ENCODE measurements around the gene PRPF19. TPM values are rescaled to one million over a fixed set of nuclear protein-coding genes. Genes with fewer than 3 reads are reported as not detected.
"Not testable (repeated sequence)": the region's sequence is repeated elsewhere in the genome, so short reads cannot be mapped to it uniquely, and the experiment has no call there.

PRPF19 gene
- total RNA-seq, 1 experiment from 2014 or later = 116 TPM

DNA sequence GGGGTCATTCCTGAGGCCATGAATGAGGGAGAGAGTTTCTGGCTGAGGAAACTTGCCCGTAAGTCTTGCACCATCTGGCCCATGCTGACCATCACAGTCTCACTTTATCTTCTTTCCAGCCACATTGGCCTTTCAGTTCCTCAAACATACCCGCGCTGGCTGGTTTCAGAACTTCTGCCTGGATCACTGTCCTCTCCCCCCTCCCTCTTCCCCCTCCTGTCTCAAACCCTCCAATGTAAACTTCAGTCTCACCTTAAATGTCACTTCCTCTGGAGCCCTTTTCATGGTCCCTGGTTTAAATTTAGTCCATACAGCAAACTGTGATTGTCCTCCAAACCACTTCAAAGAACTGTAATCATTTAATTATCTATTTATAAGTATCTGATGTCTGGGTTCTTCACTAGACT, 3.9 kb upstream of the PRPF19 start:
- ChIA-PET CTCF (no interaction called here), POLR2A (no interaction called here)
- TF ChIP-seq OVOL2 (CRISPR knock-in tag; IDR thresholded peaks at IDR 0.05; ENCODE audit: borderline replicate concordance) (no peak), SOX15 (CRISPR knock-in tag; IDR thresholded peaks at IDR 0.05) (no peak), GTF2I (CRISPR knock-in tag; conservative IDR thresholded peaks at IDR 0.05) (no peak), CREB1 (CRISPR knock-in tag; IDR thresholded peaks at IDR 0.05) (no peak), TCF7 (CRISPR knock-in tag; IDR thresholded peaks at IDR 0.05; ENCODE audit: low read depth) (no peak), ATF1 (CRISPR knock-in tag; IDR thresholded peaks at IDR 0.05) (no peak)
- TF ChIP-seq, protein P1, sequence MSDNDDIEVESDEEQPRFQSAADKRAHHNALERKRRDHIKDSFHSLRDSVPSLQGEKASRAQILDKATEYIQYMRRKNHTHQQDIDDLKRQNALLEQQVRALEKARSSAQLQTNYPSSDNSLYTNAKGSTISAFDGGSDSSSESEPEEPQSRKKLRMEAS (CRISPR knock-in tag; IDR thresholded peaks at IDR 0.05) = no peak
- TF ChIP-seq, protein P2, sequence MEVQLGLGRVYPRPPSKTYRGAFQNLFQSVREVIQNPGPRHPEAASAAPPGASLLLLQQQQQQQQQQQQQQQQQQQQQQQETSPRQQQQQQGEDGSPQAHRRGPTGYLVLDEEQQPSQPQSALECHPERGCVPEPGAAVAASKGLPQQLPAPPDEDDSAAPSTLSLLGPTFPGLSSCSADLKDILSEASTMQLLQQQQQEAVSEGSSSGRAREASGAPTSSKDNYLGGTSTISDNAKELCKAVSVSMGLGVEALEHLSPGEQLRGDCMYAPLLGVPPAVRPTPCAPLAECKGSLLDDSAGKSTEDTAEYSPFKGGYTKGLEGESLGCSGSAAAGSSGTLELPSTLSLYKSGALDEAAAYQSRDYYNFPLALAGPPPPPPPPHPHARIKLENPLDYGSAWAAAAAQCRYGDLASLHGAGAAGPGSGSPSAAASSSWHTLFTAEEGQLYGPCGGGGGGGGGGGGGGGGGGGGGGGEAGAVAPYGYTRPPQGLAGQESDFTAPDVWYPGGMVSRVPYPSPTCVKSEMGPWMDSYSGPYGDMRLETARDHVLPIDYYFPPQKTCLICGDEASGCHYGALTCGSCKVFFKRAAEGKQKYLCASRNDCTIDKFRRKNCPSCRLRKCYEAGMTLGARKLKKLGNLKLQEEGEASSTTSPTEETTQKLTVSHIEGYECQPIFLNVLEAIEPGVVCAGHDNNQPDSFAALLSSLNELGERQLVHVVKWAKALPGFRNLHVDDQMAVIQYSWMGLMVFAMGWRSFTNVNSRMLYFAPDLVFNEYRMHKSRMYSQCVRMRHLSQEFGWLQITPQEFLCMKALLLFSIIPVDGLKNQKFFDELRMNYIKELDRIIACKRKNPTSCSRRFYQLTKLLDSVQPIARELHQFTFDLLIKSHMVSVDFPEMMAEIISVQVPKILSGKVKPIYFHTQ (CRISPR knock-in tag; IDR thresholded peaks at IDR 0.05) = no peak
- TF ChIP-seq, protein P3, sequence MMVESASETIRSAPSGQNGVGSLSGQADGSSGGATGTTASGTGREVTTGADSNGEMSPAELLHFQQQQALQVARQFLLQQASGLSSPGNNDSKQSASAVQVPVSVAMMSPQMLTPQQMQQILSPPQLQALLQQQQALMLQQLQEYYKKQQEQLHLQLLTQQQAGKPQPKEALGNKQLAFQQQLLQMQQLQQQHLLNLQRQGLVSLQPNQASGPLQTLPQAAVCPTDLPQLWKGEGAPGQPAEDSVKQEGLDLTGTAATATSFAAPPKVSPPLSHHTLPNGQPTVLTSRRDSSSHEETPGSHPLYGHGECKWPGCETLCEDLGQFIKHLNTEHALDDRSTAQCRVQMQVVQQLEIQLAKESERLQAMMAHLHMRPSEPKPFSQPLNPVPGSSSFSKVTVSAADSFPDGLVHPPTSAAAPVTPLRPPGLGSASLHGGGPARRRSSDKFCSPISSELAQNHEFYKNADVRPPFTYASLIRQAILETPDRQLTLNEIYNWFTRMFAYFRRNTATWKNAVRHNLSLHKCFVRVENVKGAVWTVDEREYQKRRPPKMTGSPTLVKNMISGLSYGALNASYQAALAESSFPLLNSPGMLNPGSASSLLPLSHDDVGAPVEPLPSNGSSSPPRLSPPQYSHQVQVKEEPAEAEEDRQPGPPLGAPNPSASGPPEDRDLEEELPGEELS (CRISPR knock-in tag; IDR thresholded peaks at IDR 0.05) = no peak
- TF ChIP-seq, protein P4, sequence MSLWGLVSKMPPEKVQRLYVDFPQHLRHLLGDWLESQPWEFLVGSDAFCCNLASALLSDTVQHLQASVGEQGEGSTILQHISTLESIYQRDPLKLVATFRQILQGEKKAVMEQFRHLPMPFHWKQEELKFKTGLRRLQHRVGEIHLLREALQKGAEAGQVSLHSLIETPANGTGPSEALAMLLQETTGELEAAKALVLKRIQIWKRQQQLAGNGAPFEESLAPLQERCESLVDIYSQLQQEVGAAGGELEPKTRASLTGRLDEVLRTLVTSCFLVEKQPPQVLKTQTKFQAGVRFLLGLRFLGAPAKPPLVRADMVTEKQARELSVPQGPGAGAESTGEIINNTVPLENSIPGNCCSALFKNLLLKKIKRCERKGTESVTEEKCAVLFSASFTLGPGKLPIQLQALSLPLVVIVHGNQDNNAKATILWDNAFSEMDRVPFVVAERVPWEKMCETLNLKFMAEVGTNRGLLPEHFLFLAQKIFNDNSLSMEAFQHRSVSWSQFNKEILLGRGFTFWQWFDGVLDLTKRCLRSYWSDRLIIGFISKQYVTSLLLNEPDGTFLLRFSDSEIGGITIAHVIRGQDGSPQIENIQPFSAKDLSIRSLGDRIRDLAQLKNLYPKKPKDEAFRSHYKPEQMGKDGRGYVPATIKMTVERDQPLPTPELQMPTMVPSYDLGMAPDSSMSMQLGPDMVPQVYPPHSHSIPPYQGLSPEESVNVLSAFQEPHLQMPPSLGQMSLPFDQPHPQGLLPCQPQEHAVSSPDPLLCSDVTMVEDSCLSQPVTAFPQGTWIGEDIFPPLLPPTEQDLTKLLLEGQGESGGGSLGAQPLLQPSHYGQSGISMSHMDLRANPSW (CRISPR knock-in tag; conservative IDR thresholded peaks at IDR 0.05; ENCODE audit: low read depth) = no peak
- H3K4me1 Mint-ChIP-seq = peaks cover 30% of the 10 kb centered on the region
- ATAC-seq (no peak), DNase-seq (ENCODE audit: low spot score) (no peak)
- peaks cover 42% of the 10 kb centered on the region for H3K27me3 Mint-ChIP-seq (ENCODE audit: low read depth)
- peaks cover 6% of the 10 kb centered on the region; the same call in 1 of the 2 replicates for H3K9me3 Mint-ChIP-seq
- no peak overlapping the region for H3K4me3 Mint-ChIP-seq
- no peaks in the 10 kb centered on the region for H3K36me3 Mint-ChIP-seq
- H3K27ac Mint-ChIP-seq = no peak overlapping the region

DNA sequence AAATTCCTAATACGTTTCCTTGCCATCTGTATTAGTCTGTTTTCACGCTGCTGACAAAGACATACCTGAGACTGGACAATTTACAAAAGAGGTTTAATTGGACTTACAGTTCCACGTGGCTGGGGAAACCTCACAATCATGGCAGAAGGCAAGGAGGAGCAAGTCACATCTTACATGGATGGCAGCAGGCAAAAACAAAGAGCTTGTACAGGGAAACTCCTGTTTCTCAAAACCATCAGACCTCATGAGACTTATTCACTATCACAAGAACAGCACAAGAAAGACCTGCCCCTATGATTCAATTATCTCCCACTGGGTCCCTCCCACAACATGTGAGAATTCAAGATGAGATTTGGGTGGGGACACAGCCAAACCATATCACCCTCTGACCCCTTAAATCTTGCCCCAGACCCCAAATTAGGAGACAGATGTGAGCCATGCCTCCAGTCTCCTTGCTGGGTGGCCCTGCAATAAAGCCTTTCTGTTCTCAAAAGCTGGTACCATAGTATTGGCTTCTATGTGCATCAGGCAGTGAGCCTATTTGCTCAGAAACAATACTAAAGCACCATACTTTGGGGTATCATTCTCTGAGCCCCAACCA, 3.4 kb upstream of the PRPF19 start:
- Mint-ChIP-seq H3K27me3 (ENCODE audit: low read depth) (peaks cover 42% of the 10 kb centered on the region), H3K4me1 (peaks cover 29% of the 10 kb centered on the region)
- H3K27ac Mint-ChIP-seq; POLR2A ChIA-PET; H3K9me3 Mint-ChIP-seq; H3K4me3 Mint-ChIP-seq; H3K36me3 Mint-ChIP-seq; ATAC-seq; CTCF ChIA-PET; DNase-seq (ENCODE audit: low spot score): not testable (repeated sequence)

DNA sequence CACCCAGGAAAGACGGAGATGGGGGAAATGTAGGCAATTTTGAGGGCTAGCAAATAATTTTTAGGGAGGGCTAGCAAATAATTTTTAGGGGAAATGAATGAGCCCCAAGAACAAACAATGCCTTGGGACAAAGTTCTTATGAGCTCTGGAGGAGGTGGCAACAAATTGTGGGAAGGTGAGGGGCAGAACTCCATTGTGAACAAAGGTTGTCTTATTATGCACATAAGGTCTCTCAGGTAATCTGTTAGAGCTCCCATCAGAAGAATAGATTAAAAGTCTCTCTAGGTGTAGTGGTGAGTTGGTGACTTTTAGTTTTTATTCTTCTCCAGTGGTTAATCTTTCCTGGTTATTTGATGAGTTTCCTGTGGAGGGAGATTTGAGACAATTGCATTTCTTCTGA, 2.4 kb upstream of the PRPF19 start:
- ChIA-PET POLR2A (no interaction called here), CTCF (no interaction called here)
- Mint-ChIP-seq H3K36me3 (no peaks in the 10 kb centered on the region), H3K4me1 (peaks cover 37% of the 10 kb centered on the region), H3K9me3 (peaks cover 6% of the 10 kb centered on the region; the same call in 1 of the 2 replicates), H3K27ac (no peak overlapping the region), H3K27me3 (ENCODE audit: low read depth) (peaks cover 42% of the 10 kb centered on the region), H3K4me3 (no peak overlapping the region)
- ATAC-seq = no peak
- DNase-seq (ENCODE audit: low spot score) = no peak
- TF ChIP-seq TCF7 (CRISPR knock-in tag; IDR thresholded peaks at IDR 0.05; ENCODE audit: low read depth) (no peak), ZNF416 (CRISPR knock-in tag; IDR thresholded peaks at IDR 0.05) (no peak), ESRRA (CRISPR knock-in tag; IDR thresholded peaks at IDR 0.05; ENCODE audit: borderline replicate concordance) (no peak), SOX15 (CRISPR knock-in tag; IDR thresholded peaks at IDR 0.05) (no peak)
- TF ChIP-seq, protein P5, sequence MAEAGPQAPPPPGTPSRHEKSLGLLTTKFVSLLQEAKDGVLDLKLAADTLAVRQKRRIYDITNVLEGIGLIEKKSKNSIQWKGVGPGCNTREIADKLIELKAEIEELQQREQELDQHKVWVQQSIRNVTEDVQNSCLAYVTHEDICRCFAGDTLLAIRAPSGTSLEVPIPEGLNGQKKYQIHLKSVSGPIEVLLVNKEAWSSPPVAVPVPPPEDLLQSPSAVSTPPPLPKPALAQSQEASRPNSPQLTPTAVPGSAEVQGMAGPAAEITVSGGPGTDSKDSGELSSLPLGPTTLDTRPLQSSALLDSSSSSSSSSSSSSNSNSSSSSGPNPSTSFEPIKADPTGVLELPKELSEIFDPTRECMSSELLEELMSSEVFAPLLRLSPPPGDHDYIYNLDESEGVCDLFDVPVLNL (CRISPR knock-in tag; IDR thresholded peaks at IDR 0.05; ENCODE audit: borderline replicate concordance, low read depth) = no peak
- TF ChIP-seq, protein P6, sequence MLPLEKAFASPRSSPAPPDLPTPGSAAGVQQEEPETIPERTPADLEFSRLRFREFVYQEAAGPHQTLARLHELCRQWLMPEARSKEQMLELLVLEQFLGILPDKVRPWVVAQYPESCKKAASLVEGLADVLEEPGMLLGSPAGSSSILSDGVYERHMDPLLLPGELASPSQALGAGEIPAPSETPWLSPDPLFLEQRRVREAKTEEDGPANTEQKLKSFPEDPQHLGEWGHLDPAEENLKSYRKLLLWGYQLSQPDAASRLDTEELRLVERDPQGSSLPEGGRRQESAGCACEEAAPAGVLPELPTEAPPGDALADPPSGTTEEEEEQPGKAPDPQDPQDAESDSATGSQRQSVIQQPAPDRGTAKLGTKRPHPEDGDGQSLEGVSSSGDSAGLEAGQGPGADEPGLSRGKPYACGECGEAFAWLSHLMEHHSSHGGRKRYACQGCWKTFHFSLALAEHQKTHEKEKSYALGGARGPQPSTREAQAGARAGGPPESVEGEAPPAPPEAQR (CRISPR knock-in tag; IDR thresholded peaks at IDR 0.05) = no peak
- TF ChIP-seq, protein P7, sequence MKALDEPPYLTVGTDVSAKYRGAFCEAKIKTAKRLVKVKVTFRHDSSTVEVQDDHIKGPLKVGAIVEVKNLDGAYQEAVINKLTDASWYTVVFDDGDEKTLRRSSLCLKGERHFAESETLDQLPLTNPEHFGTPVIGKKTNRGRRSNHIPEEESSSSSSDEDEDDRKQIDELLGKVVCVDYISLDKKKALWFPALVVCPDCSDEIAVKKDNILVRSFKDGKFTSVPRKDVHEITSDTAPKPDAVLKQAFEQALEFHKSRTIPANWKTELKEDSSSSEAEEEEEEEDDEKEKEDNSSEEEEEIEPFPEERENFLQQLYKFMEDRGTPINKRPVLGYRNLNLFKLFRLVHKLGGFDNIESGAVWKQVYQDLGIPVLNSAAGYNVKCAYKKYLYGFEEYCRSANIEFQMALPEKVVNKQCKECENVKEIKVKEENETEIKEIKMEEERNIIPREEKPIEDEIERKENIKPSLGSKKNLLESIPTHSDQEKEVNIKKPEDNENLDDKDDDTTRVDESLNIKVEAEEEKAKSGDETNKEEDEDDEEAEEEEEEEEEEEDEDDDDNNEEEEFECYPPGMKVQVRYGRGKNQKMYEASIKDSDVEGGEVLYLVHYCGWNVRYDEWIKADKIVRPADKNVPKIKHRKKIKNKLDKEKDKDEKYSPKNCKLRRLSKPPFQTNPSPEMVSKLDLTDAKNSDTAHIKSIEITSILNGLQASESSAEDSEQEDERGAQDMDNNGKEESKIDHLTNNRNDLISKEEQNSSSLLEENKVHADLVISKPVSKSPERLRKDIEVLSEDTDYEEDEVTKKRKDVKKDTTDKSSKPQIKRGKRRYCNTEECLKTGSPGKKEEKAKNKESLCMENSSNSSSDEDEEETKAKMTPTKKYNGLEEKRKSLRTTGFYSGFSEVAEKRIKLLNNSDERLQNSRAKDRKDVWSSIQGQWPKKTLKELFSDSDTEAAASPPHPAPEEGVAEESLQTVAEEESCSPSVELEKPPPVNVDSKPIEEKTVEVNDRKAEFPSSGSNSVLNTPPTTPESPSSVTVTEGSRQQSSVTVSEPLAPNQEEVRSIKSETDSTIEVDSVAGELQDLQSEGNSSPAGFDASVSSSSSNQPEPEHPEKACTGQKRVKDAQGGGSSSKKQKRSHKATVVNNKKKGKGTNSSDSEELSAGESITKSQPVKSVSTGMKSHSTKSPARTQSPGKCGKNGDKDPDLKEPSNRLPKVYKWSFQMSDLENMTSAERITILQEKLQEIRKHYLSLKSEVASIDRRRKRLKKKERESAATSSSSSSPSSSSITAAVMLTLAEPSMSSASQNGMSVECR (CRISPR knock-in tag; IDR thresholded peaks at IDR 0.05; ENCODE audit: borderline replicate concordance) = no peak
